Measurements from ENCODE around the gene CHAC1. TPM values are rescaled to one million over a fixed set of nuclear protein-coding genes. Genes with fewer than 3 reads are reported as not detected.
"Not testable (repeated sequence)": the region's sequence is repeated elsewhere in the genome, so short reads cannot be mapped to it uniquely, and the experiment has no call there.

The CHAC1 gene
- total and polyA plus RNA-seq, 4 donors: 1.2 to 5.3 (median 3.3) TPM

- DNase-seq (no peak), ATAC-seq (ENCODE audit: low FRiP score) (no peak)
- Histone ChIP-seq H3K27me3 (ENCODE audit: control insufficient read depth in 1 of 2, insufficient read depth in 2 of 2, low read length in 1 of 2) (no peaks in the 10 kb centered on the region), H3K4me1 (ENCODE audit: control insufficient read depth in 1 of 2, insufficient read depth in 2 of 2, low read length in 2 of 2) (peaks cover 0 to 1% of the 10 kb centered on the region in 2 donors), H3K36me3 (ENCODE audit: control insufficient read depth in 1 of 2, insufficient read depth in 2 of 2, low read length in 1 of 2) (no peaks in the 10 kb centered on the region), H3K27ac (ENCODE audit: low read depth in 1 of 2, low read length in 2 of 2) (no peak overlapping the region), H3K9me3 (ENCODE audit: control insufficient read depth, low read length) (no peaks in the 10 kb centered on the region), H3K4me3 (ENCODE audit: low read length in 2 of 2) (no peak overlapping the region)
- intact Hi-C loops (cut with DNase I): loop anchor here in 1 of 2 donors (5.0 kb wide), 1 partner anchor 36 kb away; no protein-coding TSS in a partner anchor
- WGBS, 2 donors: 90 to 93% methylated on average over 4 of the region's 4 CpGs
These were observed 1.5 kb upstream of the CHAC1 start for GRCh38 chr15:40951764-40952163.

GRCh38 chr15:40952301-40952900 is 870 bp upstream of the CHAC1 start:
- H3K9me3 ChIP-seq (ENCODE audit: control insufficient read depth, low read length): no peaks in the 10 kb centered on the region
- peak overlapping the region; percentile 17 to 42 for H3K4me3 ChIP-seq (ENCODE audit: low read length in 2 of 2)
- peak overlapping the region in 1 of 2 donors; percentile 62 for H3K27ac ChIP-seq (ENCODE audit: low read depth in 1 of 2, low read length in 2 of 2)
- WGBS, 2 donors: 49 to 52% methylated on average over 23 of the region's 23 CpGs
- ATAC-seq (ENCODE audit: low FRiP score) (no peak), DNase-seq (no peak)
- no peaks in the 10 kb centered on the region for H3K27me3 ChIP-seq (ENCODE audit: control insufficient read depth in 1 of 2, insufficient read depth in 2 of 2, low read length in 1 of 2)
- intact Hi-C loops (cut with DNase I): loop anchor here in 1 of 2 donors (5.0 kb wide), 1 partner anchor 35 kb away; no protein-coding TSS in a partner anchor
- no peaks in the 10 kb centered on the region for H3K36me3 ChIP-seq (ENCODE audit: control insufficient read depth in 1 of 2, insufficient read depth in 2 of 2, low read length in 1 of 2)
- peaks cover 0 to 2% of the 10 kb centered on the region in 2 donors for H3K4me1 ChIP-seq (ENCODE audit: control insufficient read depth in 1 of 2, insufficient read depth in 2 of 2, low read length in 2 of 2)

GRCh38 chr15:40953713-40954074 is 423 bp downstream of the CHAC1 start:
- H3K27me3 ChIP-seq (ENCODE audit: control insufficient read depth in 1 of 2, insufficient read depth in 2 of 2, low read length in 1 of 2): no peaks in the 10 kb centered on the region
- H3K4me1 ChIP-seq (ENCODE audit: control insufficient read depth in 1 of 2, insufficient read depth in 2 of 2, low read length in 2 of 2): peaks cover 0 to 4% of the 10 kb centered on the region in 2 donors
- peak overlapping the region in 1 of 2 donors; percentile 81 for H3K27ac ChIP-seq (ENCODE audit: low read depth in 1 of 2, low read length in 2 of 2)
- DNase-seq: no peak
- H3K36me3 ChIP-seq (ENCODE audit: control insufficient read depth in 1 of 2, insufficient read depth in 2 of 2, low read length in 1 of 2): no peaks in the 10 kb centered on the region
- ATAC-seq (ENCODE audit: low FRiP score): peak; percentile 31
- 1 to 2% methylated on average over 17 of the region's 17 CpGs for WGBS, 2 donors
- intact Hi-C loops (cut with DNase I): loop anchor here in 1 of 2 donors (5.0 kb wide), 1 partner anchor 34 kb away; no protein-coding TSS in a partner anchor
- H3K4me3 ChIP-seq (ENCODE audit: low read length in 2 of 2): peak overlapping the region; percentile 38 to 87
- no peaks in the 10 kb centered on the region for H3K9me3 ChIP-seq (ENCODE audit: control insufficient read depth, low read length)

- not testable (repeated sequence) for H3K4me1 ChIP-seq (ENCODE audit: control insufficient read depth in 1 of 2, insufficient read depth in 2 of 2, low read length in 2 of 2); ATAC-seq (ENCODE audit: low FRiP score); H3K9me3 ChIP-seq (ENCODE audit: control insufficient read depth, low read length); DNase-seq; H3K36me3 ChIP-seq (ENCODE audit: control insufficient read depth in 1 of 2, insufficient read depth in 2 of 2, low read length in 1 of 2); H3K27me3 ChIP-seq (ENCODE audit: control insufficient read depth in 1 of 2, insufficient read depth in 2 of 2, low read length in 1 of 2)
- intact Hi-C loops (cut with DNase I): loop anchor here in 1 of 2 donors (5.0 kb wide), 1 partner anchor 33 kb away; no protein-coding TSS in a partner anchor
- peak overlapping the region; percentile 38 to 87 for H3K4me3 ChIP-seq (ENCODE audit: low read length in 2 of 2)
- 40 to 47% methylated on average over 8 of the region's 8 CpGs for WGBS, 2 donors
- H3K27ac ChIP-seq (ENCODE audit: low read depth in 1 of 2, low read length in 2 of 2): peak overlapping the region in 1 of 2 donors; percentile 32
These were observed 1.0 kb downstream of the CHAC1 start for GRCh38 chr15:40954158-40954848.

GRCh38 chr15:40955141-40955903 is 2.1 kb downstream of the CHAC1 start:
- no peaks in the 10 kb centered on the region for H3K9me3 ChIP-seq (ENCODE audit: control insufficient read depth, low read length)
- peak overlapping the region in 1 of 2 donors; percentile 83 for H3K27ac ChIP-seq (ENCODE audit: low read depth in 1 of 2, low read length in 2 of 2)
- 90 to 92% methylated on average over 20 of the region's 20 CpGs for WGBS, 2 donors
- no peaks in the 10 kb centered on the region for H3K36me3 ChIP-seq (ENCODE audit: control insufficient read depth in 1 of 2, insufficient read depth in 2 of 2, low read length in 1 of 2)
- ATAC-seq (ENCODE audit: low FRiP score) (no peak), DNase-seq (no peak)
- intact Hi-C loops (cut with DNase I): no loop called here
- H3K27me3 ChIP-seq (ENCODE audit: control insufficient read depth in 1 of 2, insufficient read depth in 2 of 2, low read length in 1 of 2): no peaks in the 10 kb centered on the region
- H3K4me1 ChIP-seq (ENCODE audit: control insufficient read depth in 1 of 2, insufficient read depth in 2 of 2, low read length in 2 of 2): peaks cover 0 to 4% of the 10 kb centered on the region in 2 donors
- no peak overlapping the region for H3K4me3 ChIP-seq (ENCODE audit: low read length in 2 of 2)

- 14 to 29% methylated on average over 3 of the region's 3 CpGs for WGBS, 2 donors
- Histone ChIP-seq H3K27ac (ENCODE audit: low read depth in 1 of 2, low read length in 2 of 2) (peak overlapping the region; percentile 67 to 83), H3K9me3 (ENCODE audit: control insufficient read depth, low read length) (no peaks in the 10 kb centered on the region), H3K27me3 (ENCODE audit: control insufficient read depth in 1 of 2, insufficient read depth in 2 of 2, low read length in 1 of 2) (no peaks in the 10 kb centered on the region), H3K4me1 (ENCODE audit: control insufficient read depth in 1 of 2, insufficient read depth in 2 of 2, low read length in 2 of 2) (peaks cover 0 to 4% of the 10 kb centered on the region in 2 donors), H3K4me3 (ENCODE audit: low read length in 2 of 2) (no peak overlapping the region), H3K36me3 (ENCODE audit: control insufficient read depth in 1 of 2, insufficient read depth in 2 of 2, low read length in 1 of 2) (no peaks in the 10 kb centered on the region)
- DNase-seq: peak in 1 of 2 donors; percentile 69
- intact Hi-C loops (cut with DNase I): no loop called here
- no peak for ATAC-seq (ENCODE audit: low FRiP score)
These were observed 2.8 kb downstream of the CHAC1 start for GRCh38 chr15:40955930-40956540.

- no peak overlapping the region for H3K4me3 ChIP-seq (ENCODE audit: low read length in 2 of 2)
- H3K4me1 ChIP-seq (ENCODE audit: control insufficient read depth in 1 of 2, insufficient read depth in 2 of 2, low read length in 2 of 2): peaks cover 0 to 4% of the 10 kb centered on the region in 2 donors
- 43 to 52% methylated on average over 3 of the region's 3 CpGs for WGBS, 2 donors
- H3K9me3 ChIP-seq (ENCODE audit: control insufficient read depth, low read length): no peaks in the 10 kb centered on the region
- DNase-seq: no peak
- no peaks in the 10 kb centered on the region for H3K27me3 ChIP-seq (ENCODE audit: control insufficient read depth in 1 of 2, insufficient read depth in 2 of 2, low read length in 1 of 2)
- no peak for ATAC-seq (ENCODE audit: low FRiP score)
- peak overlapping the region; percentile 67 to 83 for H3K27ac ChIP-seq (ENCODE audit: low read depth in 1 of 2, low read length in 2 of 2)
- no peaks in the 10 kb centered on the region for H3K36me3 ChIP-seq (ENCODE audit: control insufficient read depth in 1 of 2, insufficient read depth in 2 of 2, low read length in 1 of 2)
- intact Hi-C loops (cut with DNase I): no loop called here
These were observed 3.3 kb downstream of the CHAC1 start for GRCh38 chr15:40956541-40956982.

- peaks cover 0 to 4% of the 10 kb centered on the region in 2 donors for H3K4me1 ChIP-seq (ENCODE audit: control insufficient read depth in 1 of 2, insufficient read depth in 2 of 2, low read length in 2 of 2)
- H3K36me3 ChIP-seq (ENCODE audit: control insufficient read depth in 1 of 2, insufficient read depth in 2 of 2, low read length in 1 of 2): no peaks in the 10 kb centered on the region
- DNase-seq (no peak), ATAC-seq (ENCODE audit: low FRiP score) (no peak)
- H3K9me3 ChIP-seq (ENCODE audit: control insufficient read depth, low read length): no peaks in the 10 kb centered on the region
- H3K27ac ChIP-seq (ENCODE audit: low read depth in 1 of 2, low read length in 2 of 2): peak overlapping the region; percentile 67 to 83
- no peak overlapping the region for H3K4me3 ChIP-seq (ENCODE audit: low read length in 2 of 2)
- WGBS, 2 donors: 55 to 63% methylated on average over 4 of the region's 4 CpGs
- no peaks in the 10 kb centered on the region for H3K27me3 ChIP-seq (ENCODE audit: control insufficient read depth in 1 of 2, insufficient read depth in 2 of 2, low read length in 1 of 2)
- intact Hi-C loops (cut with DNase I): no loop called here
These were observed 3.8 kb downstream of the CHAC1 start for GRCh38 chr15:40957041-40957555.

Measured in aorta (tissue), 5 donors.